H9 (cell line): Measurements from ENCODE around the gene CRACR2B. TPM values are rescaled to one million over a fixed set of nuclear protein-coding genes. Genes with fewer than 3 reads are reported as not detected.
A peak's percentile ranks its signal among the peaks of the same experiment; 100 is the strongest.

ENCODE experiments used
- DNase-seq: peaks from one replicate; pipeline ENCODE4 v3.0.0-alpha.2; 2017
- H2AFZ ChIP-seq: one replicate; pipeline ENCODE4 v1.6.1; 2013; ENCODE audit warnings: mild to moderate bottlenecking, low read length, control low read depth, moderate library complexity
- H2AK5ac ChIP-seq: 2 replicates; pipeline ENCODE4 v1.6.1; 2013; ENCODE audit warnings: low read length, control low read depth, mixed read lengths; ENCODE audit not compliant: insufficient read length
- H2BK120ac ChIP-seq: one replicate; pipeline ENCODE4 v1.6.1; 2013; ENCODE audit warnings: low read depth, mild to moderate bottlenecking, low read length, control low read depth, inconsistent platforms; ENCODE audit not compliant: poor library complexity, severe bottlenecking
- H2BK12ac ChIP-seq: 2 replicates; pipeline ENCODE4 v1.6.1; 2013; ENCODE audit warnings: low read length, control low read depth, mixed read lengths, low read depth; ENCODE audit not compliant: insufficient read length
- H2BK15ac ChIP-seq: 2 replicates; pipeline ENCODE4 v1.6.1; 2013; ENCODE audit warnings: low read depth, low read length, control low read depth
- H2BK20ac ChIP-seq: one replicate; pipeline ENCODE4 v1.6.1; 2013; ENCODE audit warnings: low read depth, mild to moderate bottlenecking, low read length, control low read depth, inconsistent platforms; ENCODE audit not compliant: poor library complexity, severe bottlenecking
- H2BK5ac ChIP-seq: 2 replicates; pipeline ENCODE4 v1.6.1; 2013; ENCODE audit warnings: low read length, control low read depth, mixed read lengths; ENCODE audit not compliant: insufficient read length
- H3K14ac ChIP-seq: 2 replicates; pipeline ENCODE4 v1.6.1; 2013; ENCODE audit warnings: low read length, control low read depth; ENCODE audit not compliant: insufficient read depth
- H3K18ac ChIP-seq: 2 replicates; pipeline ENCODE4 v1.6.1; 2013; ENCODE audit warnings: low read depth, mild to moderate bottlenecking, mixed read lengths, low read length, control low read depth; ENCODE audit not compliant: insufficient read length
- H3K23ac ChIP-seq: 2 replicates; pipeline ENCODE4 v1.6.1; 2013; ENCODE audit warnings: low read length, control low read depth, mixed read lengths, low read depth; ENCODE audit not compliant: insufficient read length
- H3K23me2 ChIP-seq: 2 replicates; pipeline ENCODE4 v1.6.1; 2013; ENCODE audit warnings: low read depth, mild to moderate bottlenecking, mixed read lengths, low read length, control low read depth; ENCODE audit not compliant: insufficient read length, poor library complexity, severe bottlenecking
- H3K27ac ChIP-seq: 2 replicates; pipeline ENCODE4 v1.5.1; 2013; ENCODE audit warnings: low read length, control low read depth, mixed read lengths, low read depth; ENCODE audit not compliant: insufficient read length
- H3K27me3 ChIP-seq: 2 replicates; pipeline ENCODE4 v1.6.1; 2013; ENCODE audit warnings: low read length, control low read depth, inconsistent platforms; ENCODE audit not compliant: insufficient read depth
- H3K4ac ChIP-seq: 2 replicates; pipeline ENCODE4 v1.6.1; 2013; ENCODE audit warnings: low read depth, mild to moderate bottlenecking, control low read depth, inconsistent platforms, low read length, moderate library complexity
- H3K4me1 ChIP-seq: 2 replicates; pipeline ENCODE4 v1.6.1; 2013; ENCODE audit warnings: low read length, control low read depth, inconsistent platforms; ENCODE audit not compliant: insufficient read depth
- H3K4me2 ChIP-seq: 2 replicates; pipeline ENCODE4 v1.6.1; 2013; ENCODE audit warnings: low read length, control low read depth, mixed read lengths; ENCODE audit not compliant: insufficient read length, insufficient read depth
- H3K56ac ChIP-seq: 2 replicates; pipeline ENCODE4 v1.6.1; 2013; ENCODE audit warnings: low read depth, mild to moderate bottlenecking, mixed read lengths, low read length, control low read depth; ENCODE audit not compliant: insufficient read length
- H3K79me1 ChIP-seq: 2 replicates; pipeline ENCODE4 v1.6.1; 2013; ENCODE audit warnings: low read depth, mild to moderate bottlenecking, moderate library complexity, low read length, control low read depth, inconsistent platforms; ENCODE audit not compliant: insufficient read depth, poor library complexity, severe bottlenecking
- H3K79me2 ChIP-seq: 2 replicates; pipeline ENCODE4 v1.6.1; 2013; ENCODE audit warnings: low read length, control low read depth, inconsistent platforms; ENCODE audit not compliant: insufficient read depth
- H3K9ac ChIP-seq: 2 replicates; pipeline ENCODE4 v1.6.1; 2013; ENCODE audit warnings: low read length, control low read depth, mixed read lengths; ENCODE audit not compliant: insufficient read length; ENCODE audit errors: extremely low read depth
- H3K9me3 ChIP-seq: one replicate; pipeline ENCODE4 v1.6.1; 2013; ENCODE audit warnings: low read depth, low read length, inconsistent platforms; ENCODE audit not compliant: control insufficient read depth
- H3T11ph ChIP-seq: one replicate; pipeline ENCODE4 v1.6.1; 2013; ENCODE audit warnings: mild to moderate bottlenecking, low read length, control low read depth, inconsistent platforms
- H4K20me1 ChIP-seq: one replicate; pipeline ENCODE4 v1.6.1; 2013; ENCODE audit not compliant: control insufficient read depth, insufficient read length, insufficient read depth
- H4K5ac ChIP-seq: 2 replicates; pipeline ENCODE4 v1.6.1; 2013; ENCODE audit warnings: low read depth, mild to moderate bottlenecking, mixed read lengths, low read length, control low read depth; ENCODE audit not compliant: insufficient read length
- H4K8ac ChIP-seq: replicated peaks from 2 replicates; pipeline ENCODE4 v1.6.1; 2013; ENCODE audit warnings: low read length, control low read depth, mixed read lengths, low read depth; ENCODE audit not compliant: insufficient read length
- H4K91ac ChIP-seq: 2 replicates; pipeline ENCODE4 v1.6.1; 2013; ENCODE audit warnings: low read depth, mild to moderate bottlenecking, moderate library complexity, mixed read lengths, low read length, control low read depth; ENCODE audit not compliant: insufficient read length
- H3K27ac Mint-ChIP-seq, 3 experiments: 2 replicates in 2 of 3; 3 replicates in 1 of 3; pipeline ENCODE4 v1.8.0; 2020 to 2021; ENCODE audit warnings: mixed read lengths in 3 of 3, mild to moderate bottlenecking in 1 of 3, moderate library complexity in 1 of 3
- H3K27me3 Mint-ChIP-seq: 2 replicates; pipeline ENCODE4 v1.8.0; 2021; ENCODE audit warnings: low read depth, mild to moderate bottlenecking, moderate library complexity, mixed read lengths
- H3K36me3 Mint-ChIP-seq, 3 experiments: 2 replicates in 2 of 3; 3 replicates in 1 of 3; pipeline ENCODE4 v1.8.0; 2020 to 2021; ENCODE audit warnings: low read depth in 3 of 3, mixed read lengths in 3 of 3; ENCODE audit not compliant: insufficient read depth in 1 of 3
- H3K4me1 Mint-ChIP-seq, 2 experiments: 2 replicates each; pipeline ENCODE4 v1.8.0; 2020; ENCODE audit warnings: mixed read lengths in 2 of 2
- H3K4me3 Mint-ChIP-seq, 2 experiments: 2 replicates in 1 of 2; 3 replicates in 1 of 2; pipeline ENCODE4 v1.8.0; 2020 to 2021; ENCODE audit warnings: mild to moderate bottlenecking in 2 of 2, mixed read lengths in 2 of 2, moderate library complexity in 1 of 2
- H3K9me3 Mint-ChIP-seq, 2 experiments: 2 replicates in 1 of 2; 3 replicates in 1 of 2; pipeline ENCODE4 v1.8.0; 2020; ENCODE audit warnings: mild to moderate bottlenecking in 2 of 2, mixed read lengths in 2 of 2, moderate library complexity in 1 of 2
- CTCF ChIP-seq: fragments of 200-600 bp; sonication (generic); conservative IDR thresholded peaks from 3 replicates; pipeline ENCODE4 v1.8.0; 2021; ENCODE audit warnings: antibody characterized with exemption, mild to moderate bottlenecking
- WGBS: extraction: QIAGEN DNeasy Blood & Tissue Kit; methylation state at CpG from one replicate; pipeline ENCODE4 v1.1.7; 2013; ENCODE audit warnings: missing lambda C conversion rate, low lambda C conversion rate, mixed read lengths; ENCODE audit not compliant: insufficient read length; ENCODE audit errors: extremely low coverage; 5-methylcytosine and 5-hydroxymethylcytosine counted together
- total RNA-seq: library from RNA; stranded (reverse); gene quantifications from 2 replicates; pipeline ENCODE4 v1.2.1, GENCODE V29; 2021

CRACR2B gene
- total RNA-seq, 1 experiment from 2014 or later: 29.0 TPM

GRCh38 chr11:795634-796564, 31.8 kb upstream of the CRACR2B start:
- H3K27ac Mint-ChIP-seq: no peak overlapping the region
- no peak overlapping the region for H2BK120ac ChIP-seq
- no peak overlapping the region for H4K91ac ChIP-seq
- H2AFZ ChIP-seq: no peak overlapping the region
- H3K79me2 ChIP-seq: no peaks in the 10 kb centered on the region
- peaks cover 0 to 17% (median 7%) of the 10 kb centered on the region in 3 experiments; a peak in 4 of 7 replicates for H3K36me3 Mint-ChIP-seq
- no peak for TF ChIP-seq CTCF
- WGBS: no CpG with 5 or more reads among the region's 26 CpGs
- H3K4me2 ChIP-seq: no peak overlapping the region
- DNase-seq: no peak
- H3K9me3 Mint-ChIP-seq: no peaks in the 10 kb centered on the region
- H3K4me3 Mint-ChIP-seq: peak overlapping the region in 1 of 2 experiments; percentile 87; a peak in 3 of 5 replicates
- no peaks in the 10 kb centered on the region; the same call in 1 of the 2 replicates for H3K4me1 ChIP-seq
- H4K5ac ChIP-seq: no peak overlapping the region
- H3K18ac ChIP-seq: no peak overlapping the region
- H3K4ac ChIP-seq: no peak overlapping the region
- H4K20me1 ChIP-seq: peaks cover 2% of the 10 kb centered on the region
- peak overlapping the region; percentile 10 for H3K9ac ChIP-seq
- no peak overlapping the region for H3T11ph ChIP-seq
- no peaks in the 10 kb centered on the region for H3K27me3 ChIP-seq
- no peak overlapping the region for H2AK5ac ChIP-seq
- no peaks in the 10 kb centered on the region for H3K9me3 ChIP-seq
- no peak overlapping the region for H2BK12ac ChIP-seq
- H3K27ac ChIP-seq: no peak overlapping the region
- H3K23me2 ChIP-seq: peaks cover 9% of the 10 kb centered on the region
- no peak overlapping the region for H2BK20ac ChIP-seq
- no peaks in the 10 kb centered on the region for H3K27me3 Mint-ChIP-seq
- H3K4me1 Mint-ChIP-seq: peaks cover 11 to 22% of the 10 kb centered on the region in 2 experiments
- H3K79me1 ChIP-seq: no peaks in the 10 kb centered on the region
- H2BK5ac ChIP-seq: no peak overlapping the region
- no peak overlapping the region for H3K23ac ChIP-seq
- no peak overlapping the region for H2BK15ac ChIP-seq
- H3K56ac ChIP-seq: no peak overlapping the region
- H3K14ac ChIP-seq: no peak overlapping the region; the same call in 1 of the 2 replicates
- H4K8ac ChIP-seq: no peak overlapping the region
